ENCODE data around the gene CAPNS1. TPM values are rescaled to one million over a fixed set of nuclear protein-coding genes. Genes with fewer than 3 reads are reported as not detected.

Gene CAPNS1
- total and polyA plus RNA-seq, 2 of the 13 experiments (the other 11 are each of a cell fraction or from before 2014, with no cell fraction given) = 322 to 526 TPM

DNA sequence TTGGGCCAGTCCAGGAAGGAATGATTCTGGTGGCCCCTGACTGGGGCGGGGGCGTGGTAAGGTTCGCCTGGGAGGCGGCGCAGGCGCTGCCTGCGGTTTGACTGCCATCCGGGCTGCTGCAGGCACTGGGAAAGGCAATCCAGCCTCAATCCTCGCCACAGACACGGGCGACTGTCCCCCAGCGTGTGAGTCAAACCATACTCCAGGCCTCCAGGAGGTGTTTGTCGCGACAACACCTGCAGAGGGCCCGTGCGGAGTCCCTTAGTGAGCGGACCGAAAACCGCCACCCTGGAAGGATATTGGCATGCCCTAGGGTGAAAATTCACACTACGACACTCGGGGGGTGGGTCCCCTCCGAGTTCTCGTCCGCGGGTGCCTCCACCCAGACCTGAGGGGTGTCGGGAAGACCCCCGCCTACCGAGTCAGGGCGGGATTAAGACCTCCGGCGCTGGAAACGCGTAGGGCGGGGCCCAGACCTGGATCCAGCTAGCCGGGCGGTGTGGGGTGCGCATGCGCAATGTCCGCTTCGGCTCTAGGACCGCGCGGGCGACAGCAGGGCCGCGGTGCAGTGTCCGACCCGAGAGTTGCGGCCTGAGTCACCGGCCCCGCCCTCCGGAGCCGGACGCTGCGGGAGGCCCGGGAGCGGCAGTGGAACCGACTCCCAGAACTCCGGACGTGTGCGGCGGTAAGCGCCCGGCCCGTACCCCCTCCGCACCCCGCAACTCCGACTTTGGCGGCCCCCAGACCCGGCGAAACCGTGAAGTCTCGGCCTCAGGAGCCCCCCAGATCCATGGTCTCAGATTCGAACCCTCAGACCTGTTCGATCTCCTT is at the start of gene CAPNS1 (continued):
- TF ChIP-seq XRCC5 (optimal IDR thresholded peaks at IDR 0.05; ENCODE audit: low read length) (peak; percentile 93), PLRG1 (conservative IDR thresholded peaks at IDR 0.05) (no peak), ZSCAN29 (CRISPR knock-in tag; conservative IDR thresholded peaks at IDR 0.05) (peak; percentile 16; the same call in 1 of the 2 replicates), POLR2A (IDR thresholded peaks at IDR 0.05; ENCODE audit: insufficient read depth in 1 of 2, low read depth in 2 of 2, low read length in 2 of 2) (peak; percentile 60 to 86; a peak in 3 of 4 replicates), MZF1 (CRISPR knock-in tag; IDR thresholded peaks at IDR 0.05; ENCODE audit: borderline replicate concordance) (no peak), ATM (IDR thresholded peaks at IDR 0.05; ENCODE audit: borderline replicate concordance) (no peak), SP4 (CRISPR knock-in tag; IDR thresholded peaks at IDR 0.05) (peak; percentile 90), ZNF777 (CRISPR knock-in tag; IDR thresholded peaks at IDR 0.05) (no peak), ZNF878 (CRISPR knock-in tag; IDR thresholded peaks at IDR 0.05) (no peak), ZNF367 (CRISPR knock-in tag; IDR thresholded peaks at IDR 0.05; ENCODE audit: borderline replicate concordance) (no peak), ZNF382 (CRISPR knock-in tag; IDR thresholded peaks at IDR 0.05; ENCODE audit: borderline replicate concordance) (no peak), TBP (CRISPR knock-in tag; IDR thresholded peaks at IDR 0.05) (no peak), FOXK2 (IDR thresholded peaks at IDR 0.05) (no peak), ARNT2 (CRISPR knock-in tag; IDR thresholded peaks at IDR 0.05; ENCODE audit: low read depth) (peak; percentile 80; the same call in 1 of the 2 replicates), KDM5B (CRISPR knock-in tag; IDR thresholded peaks at IDR 0.05; ENCODE audit: borderline replicate concordance) (peak; percentile 54; the same call in 1 of the 2 replicates), PHF20 (CRISPR knock-in tag; IDR thresholded peaks at IDR 0.05) (peak; percentile 43; the same call in 1 of the 2 replicates), HOXA3 (CRISPR knock-in tag; IDR thresholded peaks at IDR 0.05) (peak; percentile 80), ZNF383 (CRISPR knock-in tag; IDR thresholded peaks at IDR 0.05; ENCODE audit: borderline replicate concordance) (no peak)
- TF ChIP-seq, protein P1, sequence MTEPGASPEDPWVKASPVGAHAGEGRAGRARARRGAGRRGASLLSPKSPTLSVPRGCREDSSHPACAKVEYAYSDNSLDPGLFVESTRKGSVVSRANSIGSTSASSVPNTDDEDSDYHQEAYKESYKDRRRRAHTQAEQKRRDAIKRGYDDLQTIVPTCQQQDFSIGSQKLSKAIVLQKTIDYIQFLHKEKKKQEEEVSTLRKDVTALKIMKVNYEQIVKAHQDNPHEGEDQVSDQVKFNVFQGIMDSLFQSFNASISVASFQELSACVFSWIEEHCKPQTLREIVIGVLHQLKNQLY (CRISPR knock-in tag; IDR thresholded peaks at IDR 0.05) = no peak; the same call in none of the 2 replicates
- TF ChIP-seq, protein P2, sequence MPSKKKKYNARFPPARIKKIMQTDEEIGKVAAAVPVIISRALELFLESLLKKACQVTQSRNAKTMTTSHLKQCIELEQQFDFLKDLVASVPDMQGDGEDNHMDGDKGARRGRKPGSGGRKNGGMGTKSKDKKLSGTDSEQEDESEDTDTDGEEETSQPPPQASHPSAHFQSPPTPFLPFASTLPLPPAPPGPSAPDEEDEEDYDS (CRISPR knock-in tag; IDR thresholded peaks at IDR 0.05) = peak; percentile 73
- TF ChIP-seq, protein P3, sequence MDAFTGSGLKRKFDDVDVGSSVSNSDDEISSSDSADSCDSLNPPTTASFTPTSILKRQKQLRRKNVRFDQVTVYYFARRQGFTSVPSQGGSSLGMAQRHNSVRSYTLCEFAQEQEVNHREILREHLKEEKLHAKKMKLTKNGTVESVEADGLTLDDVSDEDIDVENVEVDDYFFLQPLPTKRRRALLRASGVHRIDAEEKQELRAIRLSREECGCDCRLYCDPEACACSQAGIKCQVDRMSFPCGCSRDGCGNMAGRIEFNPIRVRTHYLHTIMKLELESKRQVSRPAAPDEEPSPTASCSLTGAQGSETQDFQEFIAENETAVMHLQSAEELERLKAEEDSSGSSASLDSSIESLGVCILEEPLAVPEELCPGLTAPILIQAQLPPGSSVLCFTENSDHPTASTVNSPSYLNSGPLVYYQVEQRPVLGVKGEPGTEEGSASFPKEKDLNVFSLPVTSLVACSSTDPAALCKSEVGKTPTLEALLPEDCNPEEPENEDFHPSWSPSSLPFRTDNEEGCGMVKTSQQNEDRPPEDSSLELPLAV (CRISPR knock-in tag; conservative IDR thresholded peaks at IDR 0.05; ENCODE audit: low read depth) = no peak
- TF ChIP-seq, protein P4, sequence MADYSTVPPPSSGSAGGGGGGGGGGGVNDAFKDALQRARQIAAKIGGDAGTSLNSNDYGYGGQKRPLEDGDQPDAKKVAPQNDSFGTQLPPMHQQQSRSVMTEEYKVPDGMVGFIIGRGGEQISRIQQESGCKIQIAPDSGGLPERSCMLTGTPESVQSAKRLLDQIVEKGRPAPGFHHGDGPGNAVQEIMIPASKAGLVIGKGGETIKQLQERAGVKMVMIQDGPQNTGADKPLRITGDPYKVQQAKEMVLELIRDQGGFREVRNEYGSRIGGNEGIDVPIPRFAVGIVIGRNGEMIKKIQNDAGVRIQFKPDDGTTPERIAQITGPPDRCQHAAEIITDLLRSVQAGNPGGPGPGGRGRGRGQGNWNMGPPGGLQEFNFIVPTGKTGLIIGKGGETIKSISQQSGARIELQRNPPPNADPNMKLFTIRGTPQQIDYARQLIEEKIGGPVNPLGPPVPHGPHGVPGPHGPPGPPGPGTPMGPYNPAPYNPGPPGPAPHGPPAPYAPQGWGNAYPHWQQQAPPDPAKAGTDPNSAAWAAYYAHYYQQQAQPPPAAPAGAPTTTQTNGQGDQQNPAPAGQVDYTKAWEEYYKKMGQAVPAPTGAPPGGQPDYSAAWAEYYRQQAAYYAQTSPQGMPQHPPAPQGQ (CRISPR knock-in tag; IDR thresholded peaks at IDR 0.05; ENCODE audit: borderline replicate concordance) = no peak
- TF ChIP-seq, protein P5, sequence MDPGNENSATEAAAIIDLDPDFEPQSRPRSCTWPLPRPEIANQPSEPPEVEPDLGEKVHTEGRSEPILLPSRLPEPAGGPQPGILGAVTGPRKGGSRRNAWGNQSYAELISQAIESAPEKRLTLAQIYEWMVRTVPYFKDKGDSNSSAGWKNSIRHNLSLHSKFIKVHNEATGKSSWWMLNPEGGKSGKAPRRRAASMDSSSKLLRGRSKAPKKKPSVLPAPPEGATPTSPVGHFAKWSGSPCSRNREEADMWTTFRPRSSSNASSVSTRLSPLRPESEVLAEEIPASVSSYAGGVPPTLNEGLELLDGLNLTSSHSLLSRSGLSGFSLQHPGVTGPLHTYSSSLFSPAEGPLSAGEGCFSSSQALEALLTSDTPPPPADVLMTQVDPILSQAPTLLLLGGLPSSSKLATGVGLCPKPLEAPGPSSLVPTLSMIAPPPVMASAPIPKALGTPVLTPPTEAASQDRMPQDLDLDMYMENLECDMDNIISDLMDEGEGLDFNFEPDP (CRISPR knock-in tag; conservative IDR thresholded peaks at IDR 0.05) = no peak

Measured in HepG2 (cell line).